ENCODE data around the gene ZRANB1.

Gene ZRANB1

DNA sequence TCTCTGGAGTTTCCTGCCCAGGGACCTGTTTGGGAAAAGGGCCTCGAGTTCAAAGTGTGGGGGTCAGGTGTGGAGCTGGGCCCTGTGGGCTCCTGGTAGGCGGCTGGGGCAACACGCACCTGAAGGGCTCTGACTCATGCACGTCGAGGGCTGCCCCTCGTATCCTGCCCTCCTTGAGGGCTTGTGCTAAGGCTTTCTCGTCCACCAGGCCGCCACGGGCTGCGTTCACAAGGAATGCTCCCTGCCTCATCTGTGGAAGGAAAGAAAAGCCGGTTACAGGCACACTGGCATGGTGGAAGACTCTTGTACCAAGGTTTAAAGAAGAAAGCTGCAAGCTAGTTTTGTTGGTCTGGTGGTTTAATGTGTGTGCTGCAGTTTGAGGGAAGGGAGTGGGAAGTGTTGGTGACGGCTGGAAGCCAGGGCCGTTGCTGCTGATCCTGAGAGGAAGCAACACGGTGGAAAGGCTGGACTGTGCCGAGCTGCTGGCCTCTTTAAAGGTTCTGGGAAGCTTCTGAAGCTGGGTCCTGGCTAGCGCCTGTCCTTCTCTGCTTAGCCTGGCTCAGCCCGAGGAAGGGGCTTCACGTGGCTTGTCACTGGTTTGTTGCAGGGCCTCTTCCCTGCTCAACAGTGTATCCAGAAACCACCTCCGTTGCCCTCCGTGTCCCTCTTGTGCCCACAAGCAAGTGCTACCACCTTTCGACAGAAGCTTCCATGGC is 52.0 kb downstream of the ZRANB1 start:
- DNase-seq (ENCODE audit: low read depth in 2 of 2) = no peak

GRCh38 chr10:124994573-124995473 is 52.9 kb downstream of the ZRANB1 start:
- DNase-seq (ENCODE audit: low read depth in 2 of 2) = no peak

DNA sequence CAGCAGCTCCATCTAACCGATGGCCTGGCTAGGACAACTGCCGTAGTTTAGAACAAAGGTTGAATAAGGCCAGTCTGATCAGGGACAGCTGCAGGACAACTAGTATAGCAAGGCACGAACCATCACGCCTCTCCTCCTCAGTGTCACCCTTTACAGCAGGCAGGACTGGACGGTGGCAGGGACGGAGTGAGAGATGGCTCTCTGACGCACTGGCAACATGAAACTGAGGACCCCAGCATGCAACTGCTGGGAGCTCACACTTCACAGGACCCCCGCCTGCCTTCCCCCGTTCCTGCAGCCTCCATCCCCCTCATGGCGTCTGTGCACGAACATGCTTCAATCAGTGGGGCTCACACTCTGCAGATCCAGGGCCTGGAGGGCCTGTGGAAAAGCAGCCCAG is 53.7 kb downstream of the ZRANB1 start:
- no peak for DNase-seq (ENCODE audit: low read depth in 2 of 2)

- DNase-seq (ENCODE audit: low read depth in 2 of 2) = no peak
These were observed 54.4 kb downstream of the ZRANB1 start for GRCh38 chr10:124996127-124996853.

DNA sequence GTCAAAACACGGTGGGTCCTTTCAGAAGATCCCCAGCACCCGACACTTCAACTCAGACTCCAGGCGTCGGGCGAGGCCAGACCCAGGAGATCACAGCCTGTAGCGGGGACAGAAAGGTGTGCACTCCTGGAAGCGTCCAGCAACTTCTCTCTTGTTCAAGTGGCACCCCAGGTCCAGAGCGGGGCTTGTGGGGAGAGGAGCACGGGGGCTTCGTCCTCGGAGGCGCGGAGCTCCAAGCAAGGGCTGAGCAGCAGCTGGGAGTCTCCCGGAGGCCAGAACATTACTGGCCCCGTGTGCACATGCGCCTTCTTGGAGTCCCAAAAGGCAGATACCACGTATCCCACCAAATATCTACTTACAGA is 54.9 kb downstream of the ZRANB1 start:
- DNase-seq (ENCODE audit: low read depth in 2 of 2) = no peak

- no peak for DNase-seq (ENCODE audit: low read depth in 2 of 2)
These were observed 55.4 kb downstream of the ZRANB1 start for GRCh38 chr10:124997306-124997705.

- no peak for DNase-seq (ENCODE audit: low read depth in 2 of 2)
These were observed 56.1 kb downstream of the ZRANB1 start for GRCh38 chr10:124997771-124998623.

DNA sequence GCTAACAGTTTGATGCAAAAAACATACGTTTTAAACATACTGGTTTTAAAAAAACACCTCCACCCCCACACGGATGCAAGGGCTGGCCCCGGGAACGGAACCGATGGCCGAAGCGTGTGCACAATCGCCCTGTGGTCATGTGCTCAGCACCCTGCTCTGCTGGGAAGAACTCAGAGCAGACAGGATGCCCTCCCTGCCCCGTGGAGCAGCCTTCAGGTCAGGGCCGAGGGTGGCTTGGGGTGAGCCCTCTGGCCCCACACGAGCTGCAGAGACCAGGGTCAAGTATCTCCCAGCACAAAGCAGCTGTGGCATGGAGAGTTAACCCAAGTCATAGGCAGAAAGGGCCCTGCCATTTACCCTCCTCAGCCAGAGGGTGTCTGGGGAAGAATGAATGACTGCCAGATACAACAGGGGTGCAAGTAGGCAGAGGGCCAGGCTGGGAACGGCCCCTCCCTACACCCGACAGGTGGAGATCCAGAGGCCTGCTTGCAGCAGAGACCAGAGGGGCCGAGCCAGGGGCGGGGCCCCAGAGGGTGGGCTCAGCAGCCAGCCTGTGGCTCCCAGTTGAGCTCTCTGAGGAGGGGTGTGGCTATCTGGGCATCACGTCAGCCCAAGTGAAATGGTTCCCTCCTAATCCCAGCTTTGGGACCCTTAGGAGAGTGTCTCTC is 56.8 kb downstream of the ZRANB1 start:
- DNase-seq (ENCODE audit: low read depth in 2 of 2) = no peak

DNA sequence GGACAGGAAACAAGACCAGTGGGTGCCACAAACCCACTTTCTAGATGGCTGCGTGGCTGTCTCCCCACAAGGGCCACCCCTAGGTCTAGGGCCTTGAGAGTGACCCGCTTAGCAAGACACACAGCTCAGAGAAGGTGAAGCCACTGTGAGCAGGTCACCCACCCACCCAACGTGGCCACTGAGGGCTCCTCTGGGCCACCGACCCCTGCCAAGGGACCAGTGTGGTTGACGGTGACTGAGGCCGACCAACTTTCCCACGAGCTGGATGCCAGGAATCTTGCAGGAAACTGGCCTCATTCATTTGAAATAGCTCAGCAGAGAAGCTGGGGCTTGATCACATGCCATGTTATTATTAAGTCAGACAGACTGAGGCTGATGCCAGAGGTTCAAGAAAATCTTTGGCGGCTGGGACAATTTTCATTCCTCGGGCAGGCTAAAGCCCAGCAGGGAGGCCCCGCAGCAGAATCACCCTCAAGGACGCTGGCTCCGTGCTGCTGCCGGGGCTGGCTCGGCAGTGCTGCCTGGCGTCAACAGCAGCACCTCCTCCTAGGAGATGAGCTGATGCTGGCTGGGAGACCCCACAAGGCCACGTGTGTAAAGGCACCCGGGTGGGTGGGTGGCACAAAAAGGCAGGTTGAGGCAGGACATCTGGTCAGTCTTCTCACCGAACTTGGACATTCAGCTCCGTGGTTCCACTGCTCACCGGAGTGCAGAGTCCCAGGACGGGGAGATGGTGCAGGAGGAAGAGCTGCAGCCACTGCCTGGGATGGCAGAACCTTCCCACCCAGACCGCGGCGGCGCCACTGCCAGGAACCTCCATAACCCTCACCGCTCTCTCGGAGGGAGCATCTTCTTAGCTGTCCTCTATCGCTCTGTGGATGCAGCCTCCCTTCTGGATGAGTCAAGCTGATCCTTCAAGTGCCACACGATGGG is 57.8 kb downstream of the ZRANB1 start:
- DNase-seq (ENCODE audit: low read depth in 2 of 2) = no peak

DNA sequence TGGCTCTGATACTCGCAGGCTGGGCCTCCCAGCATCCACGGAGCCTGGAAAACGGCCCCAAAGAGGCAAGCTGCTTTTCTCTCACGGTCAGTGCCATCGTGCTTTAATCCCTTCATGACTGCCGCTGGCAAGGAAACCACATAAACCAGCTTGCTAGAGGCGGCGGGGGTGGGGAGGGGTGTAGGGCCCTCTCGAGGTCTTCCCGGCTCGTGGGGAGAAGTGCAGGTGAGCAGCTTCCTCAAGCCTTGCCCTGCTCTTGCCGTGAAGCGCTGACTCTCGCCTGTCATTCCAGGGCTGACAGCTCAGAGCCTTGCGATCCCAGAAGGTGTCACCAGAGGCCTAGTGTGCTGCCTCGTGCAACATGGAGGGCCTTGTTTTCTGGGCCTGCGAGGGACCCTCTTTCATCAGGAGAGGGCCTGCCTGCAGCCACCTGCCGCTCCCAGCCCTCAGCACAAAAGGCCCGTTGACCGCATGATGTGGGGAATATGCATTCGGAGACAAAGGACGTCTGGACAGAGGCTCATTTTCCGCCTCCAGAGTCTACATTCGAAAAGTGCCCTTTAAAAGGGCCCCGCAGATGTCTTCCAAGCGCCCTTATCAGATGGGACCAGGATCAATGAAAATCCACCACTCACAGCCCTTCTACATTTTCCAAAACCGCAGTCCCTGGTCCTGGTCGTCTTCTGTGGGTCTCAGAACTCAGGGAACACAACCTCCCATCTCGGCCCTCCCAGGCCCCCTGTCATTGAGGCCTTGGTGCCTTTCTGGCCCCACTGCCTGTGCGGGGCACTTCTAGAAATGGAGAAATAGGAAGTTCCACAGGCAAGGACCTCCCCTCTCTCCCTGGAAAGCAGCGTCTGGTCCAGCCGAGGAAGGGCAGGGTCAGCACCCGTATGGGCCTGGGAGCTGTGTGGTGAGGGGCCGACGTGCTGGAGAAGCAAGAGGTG is 58.7 kb downstream of the ZRANB1 start:
- no peak for DNase-seq (ENCODE audit: low read depth in 2 of 2)

GRCh38 chr10:125001313-125002046 is 59.6 kb downstream of the ZRANB1 start:
- no peak for DNase-seq (ENCODE audit: low read depth in 2 of 2)

- DNase-seq (ENCODE audit: low read depth in 2 of 2) = no peak
These were observed 60.1 kb downstream of the ZRANB1 start for GRCh38 chr10:125002047-125002422.

DNA sequence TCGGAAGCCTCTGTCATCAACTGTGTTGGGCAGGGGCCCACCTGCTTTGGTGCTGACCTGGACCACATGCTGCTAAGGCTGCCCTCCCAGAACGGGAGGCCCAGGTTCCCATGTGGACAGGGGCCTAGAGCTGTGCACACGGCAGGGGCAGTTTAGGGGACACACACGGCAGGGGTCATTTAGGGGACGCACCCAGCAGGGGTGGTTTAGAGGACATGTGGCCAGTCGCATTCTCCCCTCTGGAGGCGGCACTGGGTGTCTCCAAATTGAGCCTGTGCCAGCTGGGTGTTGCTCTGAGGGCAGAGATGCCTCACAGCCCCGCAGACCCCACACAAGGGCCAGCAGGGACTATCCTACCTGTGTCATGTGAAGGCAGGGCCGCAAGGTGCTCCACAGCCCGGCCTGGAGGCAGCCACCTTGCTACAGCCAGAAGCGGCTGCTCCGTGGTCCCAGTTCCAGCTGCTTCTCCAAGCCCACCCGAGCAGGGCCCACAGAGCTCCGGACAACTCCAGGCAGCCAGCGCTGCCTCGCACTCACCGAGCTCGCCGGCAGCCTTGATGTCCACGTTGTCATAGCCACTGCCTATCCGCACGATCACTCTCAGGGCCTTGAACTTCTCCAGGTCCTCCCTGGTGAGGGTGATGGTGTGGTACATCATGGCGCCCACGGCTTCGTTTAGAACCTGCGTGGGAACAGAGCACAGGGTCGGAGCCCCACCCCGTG is 60.7 kb downstream of the ZRANB1 start:
- no peak for DNase-seq (ENCODE audit: low read depth in 2 of 2)

- no peak for DNase-seq (ENCODE audit: low read depth in 2 of 2)
These were observed 61.4 kb downstream of the ZRANB1 start for GRCh38 chr10:125003146-125003900.

GRCh38 chr10:125003901-125004467 is 62.1 kb downstream of the ZRANB1 start:
- DNase-seq (ENCODE audit: low read depth in 2 of 2) = no peak

- no peak for DNase-seq (ENCODE audit: low read depth in 2 of 2)
These were observed 62.8 kb downstream of the ZRANB1 start for GRCh38 chr10:125004571-125005311.

Data from stimulated activated CD4-positive, alpha-beta T cell treated with anti-CD3 and anti-CD28 coated beads, Interleukin-12 subunit alpha, Interleukin-12 subunit beta, amount 100 ng/mL, for 24 hours (primary cell).